Measurements from ENCODE around the gene PLEKHM3. TPM values are rescaled to one million over a fixed set of nuclear protein-coding genes. Genes with fewer than 3 reads are reported as not detected.

Gene PLEKHM3
- total and polyA plus RNA-seq, 2 of the 13 experiments (the other 11 are each of a cell fraction or from before 2014, with no cell fraction given), result 4.5 to 4.7 TPM

GRCh38 chr2:207861789-207862188, 163.5 kb downstream of the PLEKHM3 start (continued):
- TF ChIP-seq USF2 (IDR thresholded peaks at IDR 0.05; ENCODE audit: low read depth, low read length), result no peak
- TF ChIP-seq USF2 (CRISPR knock-in tag; IDR thresholded peaks at IDR 0.05; ENCODE audit: borderline replicate concordance), result no peak
- no peak for TF ChIP-seq GABPB1 (CRISPR knock-in tag; IDR thresholded peaks at IDR 0.05)
- no peak for TF ChIP-seq U2AF1 (optimal IDR thresholded peaks at IDR 0.05; ENCODE audit: low read depth, low read length)
- TF ChIP-seq LRRFIP1 (CRISPR knock-in tag; conservative IDR thresholded peaks at IDR 0.05), result no peak

- no TSS peak for BruUV-seq (replicated peaks)
- ChIA-PET POLR2A (interaction anchor here (1.0 to 2.4 kb wide), 4 partner anchors 9 to 32 kb away, joined by 3 to 14 read pairs (median 4); no protein-coding TSS in a partner anchor), CTCF (ENCODE audit: low intra/inter-chr PET ratio, low total read pairs) (no interaction called here)
Observed at GRCh38 chr2:207860685-207861084, 164.6 kb downstream of the PLEKHM3 start.

More at GRCh38 chr2:207860685-207861084, 164.6 kb downstream of the PLEKHM3 start:
- Histone ChIP-seq H3K9me3 (ENCODE audit: low read length) (no peaks in the 10 kb centered on the region), H3K79me2 (ENCODE audit: insufficient read depth, low read length) (no peaks in the 10 kb centered on the region), H3K4me3 (replicated peaks in 1 of 3; ENCODE audit: insufficient read depth in 1 of 3, low read depth in 2 of 3, low read length in 3 of 3) (no peak overlapping the region), H2AFZ (ENCODE audit: low read length) (no peak overlapping the region), H3K27ac (ENCODE audit: extremely low read length, insufficient read depth, low read length) (no peak overlapping the region), H3K27me3 (ENCODE audit: control insufficient read depth in 1 of 2, insufficient read depth in 2 of 2, low read length in 2 of 2) (no peaks in the 10 kb centered on the region), H4K20me1 (ENCODE audit: insufficient read depth, low read length) (no peaks in the 10 kb centered on the region), H3K4me1 (ENCODE audit: insufficient read depth, low read length) (peaks cover 19% of the 10 kb centered on the region), H3K36me3 (replicated peaks in 1 of 2; ENCODE audit: control insufficient read depth in 1 of 2, insufficient read depth in 2 of 2, low read length in 2 of 2) (no peaks in the 10 kb centered on the region), H3K4me2 (ENCODE audit: low read depth, low read length) (no peak overlapping the region), H3K9ac (ENCODE audit: insufficient read depth, low read depth, low read length) (no peak overlapping the region)
- TF ChIP-seq SOX6 (IDR thresholded peaks at IDR 0.05) (no peak), SOX6 (CRISPR knock-in tag; IDR thresholded peaks at IDR 0.05) (0 out of 2 replicates have a peak, but pooled peaks have one; percentile 24), SRF (IDR thresholded peaks at IDR 0.05; ENCODE audit: low read depth, low read length) (peak; percentile 76), BCL6 (CRISPR knock-in tag; IDR thresholded peaks at IDR 0.05) (0 out of 2 replicates have a peak, but pooled peaks have one; percentile 34), CEBPG (CRISPR knock-in tag; IDR thresholded peaks at IDR 0.05) (peak; percentile 65; the same call in 1 of the 2 replicates), MEIS1 (CRISPR knock-in tag; IDR thresholded peaks at IDR 0.05; ENCODE audit: borderline replicate concordance) (no peak)
- FAIRE-seq, result no peak
- intact Hi-C loops (cut with micrococcal nuclease; ENCODE audit: unreplicated experiment), result no loop called here
- in situ Hi-C loops (cut with HindIII; ENCODE audit: extremely low pct_ligation_motif_present, low pct_unique_long_range_greater_than_20kb), result no loop called here
- no peak for ATAC-seq
- no peak for DNase-seq (ENCODE audit: low spot score)
- WGBS (ENCODE audit: low lambda C conversion rate), result 87% methylated on average over 3 of the region's 3 CpGs

Measured in HepG2 (cell line).